ENCODE data around the gene TCF4. TPM values are rescaled to one million over a fixed set of nuclear protein-coding genes. Genes with fewer than 3 reads are reported as not detected.

The TCF4 gene
- total and polyA plus RNA-seq, 2 of the 13 experiments (the other 11 are each of a cell fraction or from before 2014, with no cell fraction given): not detected

DNA sequence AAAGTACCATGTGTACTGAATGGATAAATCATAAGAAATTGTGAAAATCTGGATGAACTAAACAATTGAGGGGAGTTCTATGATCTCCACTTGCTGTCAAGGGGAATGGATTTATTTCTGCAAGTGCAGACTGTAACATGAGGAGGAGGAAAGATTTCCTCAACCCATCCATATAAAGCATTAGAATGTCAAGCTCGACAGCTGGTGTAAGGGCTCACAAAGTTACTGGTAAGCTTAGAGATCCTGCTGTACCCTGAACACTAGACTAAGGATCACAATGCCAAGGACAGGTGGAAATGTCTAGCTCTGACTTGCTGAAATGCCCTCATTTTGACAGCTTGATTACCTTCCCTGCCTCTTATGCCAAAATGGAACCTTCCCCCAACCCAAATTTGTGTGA is 125.3 kb downstream of the TCF4 start (continued):
- TF ChIP-seq, protein P1, sequence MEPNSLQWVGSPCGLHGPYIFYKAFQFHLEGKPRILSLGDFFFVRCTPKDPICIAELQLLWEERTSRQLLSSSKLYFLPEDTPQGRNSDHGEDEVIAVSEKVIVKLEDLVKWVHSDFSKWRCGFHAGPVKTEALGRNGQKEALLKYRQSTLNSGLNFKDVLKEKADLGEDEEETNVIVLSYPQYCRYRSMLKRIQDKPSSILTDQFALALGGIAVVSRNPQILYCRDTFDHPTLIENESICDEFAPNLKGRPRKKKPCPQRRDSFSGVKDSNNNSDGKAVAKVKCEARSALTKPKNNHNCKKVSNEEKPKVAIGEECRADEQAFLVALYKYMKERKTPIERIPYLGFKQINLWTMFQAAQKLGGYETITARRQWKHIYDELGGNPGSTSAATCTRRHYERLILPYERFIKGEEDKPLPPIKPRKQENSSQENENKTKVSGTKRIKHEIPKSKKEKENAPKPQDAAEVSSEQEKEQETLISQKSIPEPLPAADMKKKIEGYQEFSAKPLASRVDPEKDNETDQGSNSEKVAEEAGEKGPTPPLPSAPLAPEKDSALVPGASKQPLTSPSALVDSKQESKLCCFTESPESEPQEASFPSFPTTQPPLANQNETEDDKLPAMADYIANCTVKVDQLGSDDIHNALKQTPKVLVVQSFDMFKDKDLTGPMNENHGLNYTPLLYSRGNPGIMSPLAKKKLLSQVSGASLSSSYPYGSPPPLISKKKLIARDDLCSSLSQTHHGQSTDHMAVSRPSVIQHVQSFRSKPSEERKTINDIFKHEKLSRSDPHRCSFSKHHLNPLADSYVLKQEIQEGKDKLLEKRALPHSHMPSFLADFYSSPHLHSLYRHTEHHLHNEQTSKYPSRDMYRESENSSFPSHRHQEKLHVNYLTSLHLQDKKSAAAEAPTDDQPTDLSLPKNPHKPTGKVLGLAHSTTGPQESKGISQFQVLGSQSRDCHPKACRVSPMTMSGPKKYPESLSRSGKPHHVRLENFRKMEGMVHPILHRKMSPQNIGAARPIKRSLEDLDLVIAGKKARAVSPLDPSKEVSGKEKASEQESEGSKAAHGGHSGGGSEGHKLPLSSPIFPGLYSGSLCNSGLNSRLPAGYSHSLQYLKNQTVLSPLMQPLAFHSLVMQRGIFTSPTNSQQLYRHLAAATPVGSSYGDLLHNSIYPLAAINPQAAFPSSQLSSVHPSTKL (CRISPR knock-in tag; IDR thresholded peaks at IDR 0.05): no peak
- TF ChIP-seq HNRNPK (IDR thresholded peaks at IDR 0.05; ENCODE audit: low read depth, low read length, poor library complexity, severe bottlenecking) (no peak), TP53 (CRISPR knock-in tag; conservative IDR thresholded peaks at IDR 0.05) (no peak)

DNA sequence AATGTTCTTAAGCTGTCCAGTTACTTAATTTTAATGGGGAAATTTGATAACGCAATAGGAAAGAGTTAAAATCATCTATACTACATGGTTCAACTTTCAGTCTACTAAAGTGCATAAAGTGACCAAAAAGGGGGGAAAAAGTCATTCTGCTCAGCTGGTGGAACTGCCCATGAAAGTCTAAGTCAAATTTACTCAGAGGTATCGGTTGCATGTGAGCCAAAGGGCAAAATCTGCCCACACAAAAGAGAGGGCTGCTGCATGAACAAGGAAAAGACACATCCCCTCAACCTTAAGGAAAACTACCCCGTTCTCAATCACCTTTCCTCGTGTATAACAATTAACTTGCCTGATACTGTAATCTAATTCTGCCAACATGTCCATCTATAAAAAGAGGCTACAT is 126.1 kb downstream of the TCF4 start:
- DNase-seq (ENCODE audit: low spot score) (no peak), ATAC-seq (no peak), FAIRE-seq (no peak)
- Histone ChIP-seq H3K27me3 (ENCODE audit: control insufficient read depth in 1 of 2, insufficient read depth in 2 of 2, low read length in 2 of 2) (no peaks in the 10 kb centered on the region; a peak in 1 of 5 replicates), H3K4me3 (replicated peaks in 1 of 3; ENCODE audit: insufficient read depth in 1 of 3, low read depth in 2 of 3, low read length in 3 of 3) (no peak overlapping the region), H3K36me3 (replicated peaks in 1 of 2; ENCODE audit: control insufficient read depth in 1 of 2, insufficient read depth in 2 of 2, low read length in 2 of 2) (no peaks in the 10 kb centered on the region), H3K4me2 (ENCODE audit: low read depth, low read length) (no peak overlapping the region), H3K9me3 (ENCODE audit: low read length) (no peaks in the 10 kb centered on the region), H3K27ac (ENCODE audit: extremely low read length, insufficient read depth, low read length) (no peak overlapping the region), H3K79me2 (ENCODE audit: insufficient read depth, low read length) (no peaks in the 10 kb centered on the region), H3K4me1 (ENCODE audit: insufficient read depth, low read length) (no peaks in the 10 kb centered on the region), H4K20me1 (ENCODE audit: insufficient read depth, low read length) (no peaks in the 10 kb centered on the region), H2AFZ (ENCODE audit: low read length) (no peak overlapping the region), H3K9ac (ENCODE audit: insufficient read depth, low read depth, low read length) (no peak overlapping the region)
- ChIA-PET POLR2A (no interaction called here), CTCF (ENCODE audit: low intra/inter-chr PET ratio, low total read pairs) (no interaction called here)
- in situ Hi-C loops (cut with HindIII; ENCODE audit: extremely low pct_ligation_motif_present, low pct_unique_long_range_greater_than_20kb): no loop called here
- BruUV-seq (replicated peaks): no TSS peak
- intact Hi-C loops (cut with micrococcal nuclease; ENCODE audit: unreplicated experiment): no loop called here
- 0% methylated on average over 4 of the region's 4 CpGs for WGBS (ENCODE audit: low lambda C conversion rate)
- TF ChIP-seq MED8 (CRISPR knock-in tag; IDR thresholded peaks at IDR 0.05; ENCODE audit: insufficient replicate concordance) (no peak), TRIM24 (CRISPR knock-in tag; IDR thresholded peaks at IDR 0.05) (no peak), IKZF4 (CRISPR knock-in tag; IDR thresholded peaks at IDR 0.05; ENCODE audit: borderline replicate concordance, low read depth, not compliant biosample characterization) (no peak), ZSCAN22 (CRISPR knock-in tag; IDR thresholded peaks at IDR 0.05) (no peak), SALL2 (CRISPR knock-in tag; IDR thresholded peaks at IDR 0.05) (no peak), TBX2 (CRISPR knock-in tag; IDR thresholded peaks at IDR 0.05; ENCODE audit: borderline replicate concordance) (no peak), KMT2B (CRISPR knock-in tag; IDR thresholded peaks at IDR 0.05) (no peak), ISX (CRISPR knock-in tag; conservative IDR thresholded peaks at IDR 0.05) (no peak)
- TF ChIP-seq, protein P2, sequence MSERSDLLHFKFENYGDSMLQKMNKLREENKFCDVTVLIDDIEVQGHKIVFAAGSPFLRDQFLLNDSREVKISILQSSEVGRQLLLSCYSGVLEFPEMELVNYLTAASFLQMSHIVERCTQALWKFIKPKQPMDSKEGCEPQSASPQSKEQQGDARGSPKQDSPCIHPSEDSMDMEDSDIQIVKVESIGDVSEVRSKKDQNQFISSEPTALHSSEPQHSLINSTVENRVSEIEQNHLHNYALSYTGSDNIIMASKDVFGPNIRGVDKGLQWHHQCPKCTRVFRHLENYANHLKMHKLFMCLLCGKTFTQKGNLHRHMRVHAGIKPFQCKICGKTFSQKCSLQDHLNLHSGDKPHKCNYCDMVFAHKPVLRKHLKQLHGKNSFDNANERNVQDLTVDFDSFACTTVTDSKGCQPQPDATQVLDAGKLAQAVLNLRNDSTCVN (CRISPR knock-in tag; IDR thresholded peaks at IDR 0.05; ENCODE audit: borderline replicate concordance): no peak
- TF ChIP-seq, protein P3, sequence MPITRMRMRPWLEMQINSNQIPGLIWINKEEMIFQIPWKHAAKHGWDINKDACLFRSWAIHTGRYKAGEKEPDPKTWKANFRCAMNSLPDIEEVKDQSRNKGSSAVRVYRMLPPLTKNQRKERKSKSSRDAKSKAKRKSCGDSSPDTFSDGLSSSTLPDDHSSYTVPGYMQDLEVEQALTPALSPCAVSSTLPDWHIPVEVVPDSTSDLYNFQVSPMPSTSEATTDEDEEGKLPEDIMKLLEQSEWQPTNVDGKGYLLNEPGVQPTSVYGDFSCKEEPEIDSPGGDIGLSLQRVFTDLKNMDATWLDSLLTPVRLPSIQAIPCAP (CRISPR knock-in tag; IDR thresholded peaks at IDR 0.05; ENCODE audit: low read depth): no peak
- TF ChIP-seq, protein P4, sequence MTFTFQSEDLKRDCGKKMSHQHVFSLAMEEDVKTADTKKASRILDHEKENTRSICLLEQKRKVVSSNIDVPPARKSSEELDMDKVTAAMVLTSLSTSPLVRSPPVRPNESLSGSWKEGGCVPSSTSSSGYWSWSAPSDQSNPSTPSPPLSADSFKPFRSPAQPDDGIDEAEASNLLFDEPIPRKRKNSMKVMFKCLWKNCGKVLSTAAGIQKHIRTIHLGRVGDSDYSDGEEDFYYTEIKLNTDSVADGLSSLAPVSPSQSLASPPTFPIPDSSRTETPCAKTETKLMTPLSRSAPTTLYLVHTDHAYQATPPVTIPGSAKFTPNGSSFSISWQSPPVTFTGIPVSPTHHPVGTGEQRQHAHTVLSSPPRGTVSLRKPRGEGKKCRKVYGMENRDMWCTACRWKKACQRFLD (CRISPR knock-in tag; IDR thresholded peaks at IDR 0.05; ENCODE audit: borderline replicate concordance): no peak
- TF ChIP-seq, protein P5, sequence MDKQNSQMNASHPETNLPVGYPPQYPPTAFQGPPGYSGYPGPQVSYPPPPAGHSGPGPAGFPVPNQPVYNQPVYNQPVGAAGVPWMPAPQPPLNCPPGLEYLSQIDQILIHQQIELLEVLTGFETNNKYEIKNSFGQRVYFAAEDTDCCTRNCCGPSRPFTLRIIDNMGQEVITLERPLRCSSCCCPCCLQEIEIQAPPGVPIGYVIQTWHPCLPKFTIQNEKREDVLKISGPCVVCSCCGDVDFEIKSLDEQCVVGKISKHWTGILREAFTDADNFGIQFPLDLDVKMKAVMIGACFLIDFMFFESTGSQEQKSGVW (CRISPR knock-in tag; IDR thresholded peaks at IDR 0.05; ENCODE audit: borderline replicate concordance): no peak

All from HepG2 (cell line).